HG03097 (cell line): ENCODE measurements around the gene XAGE1B.
"Not testable (repeated sequence)": the region's sequence is repeated elsewhere in the genome, so short reads cannot be mapped to it uniquely, and the experiment has no call there.

Experiments used
- ATAC-seq: cut with Tn5 transposase; IDR thresholded peaks from one replicate; pipeline ENCODE4 v1.9.1; 2021; ENCODE audit not compliant: unreplicated experiment, low FRiP score

XAGE1B gene, protein sequence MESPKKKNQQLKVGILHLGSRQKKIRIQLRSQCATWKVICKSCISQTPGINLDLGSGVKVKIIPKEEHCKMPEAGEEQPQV

DNA sequence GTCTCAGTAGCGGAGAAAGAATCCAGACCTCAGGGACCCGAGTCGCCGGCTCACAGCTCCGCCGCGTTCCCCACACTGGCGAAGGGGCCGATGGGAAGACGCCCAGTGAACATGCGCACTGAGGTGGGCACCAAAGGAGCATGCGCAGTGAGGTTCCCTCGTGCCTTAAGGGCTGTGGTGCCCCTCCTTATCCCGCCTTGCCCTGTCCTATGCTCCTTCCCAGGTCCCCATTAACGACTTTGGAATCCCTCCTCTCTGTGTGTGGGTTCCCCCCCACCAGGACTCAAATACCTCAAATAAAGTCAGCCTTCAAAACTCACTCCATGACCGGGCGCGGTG, at the start of gene XAGE1B:
Gene XAGE1B, minus strand, starts transcription at position 77 of the 339 bp plus-strand sequence. CDS start 1,536 bp downstream, outside the sequence.
- not testable (repeated sequence) for ATAC-seq

DNA sequence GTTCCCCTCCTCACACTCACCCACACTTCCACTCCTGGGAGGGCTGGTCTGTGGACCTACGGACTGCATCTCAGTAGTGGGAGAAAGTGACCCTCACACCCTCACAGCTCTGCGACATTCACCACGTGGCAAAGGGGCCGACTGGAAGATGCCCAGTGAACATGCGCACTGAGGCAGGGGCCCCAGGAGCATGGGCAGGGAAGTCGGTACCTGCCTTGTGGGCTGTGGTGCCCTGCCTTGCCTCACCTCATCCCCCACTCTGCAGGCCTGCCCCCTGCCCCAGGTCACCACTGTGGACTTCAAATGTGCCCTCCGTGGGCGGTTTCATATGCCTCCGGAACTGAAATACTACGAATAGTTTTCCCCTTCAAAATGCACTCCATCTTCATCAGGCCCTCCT, 46.2 kb upstream of the XAGE1B start:
- ATAC-seq: no peak

DNA sequence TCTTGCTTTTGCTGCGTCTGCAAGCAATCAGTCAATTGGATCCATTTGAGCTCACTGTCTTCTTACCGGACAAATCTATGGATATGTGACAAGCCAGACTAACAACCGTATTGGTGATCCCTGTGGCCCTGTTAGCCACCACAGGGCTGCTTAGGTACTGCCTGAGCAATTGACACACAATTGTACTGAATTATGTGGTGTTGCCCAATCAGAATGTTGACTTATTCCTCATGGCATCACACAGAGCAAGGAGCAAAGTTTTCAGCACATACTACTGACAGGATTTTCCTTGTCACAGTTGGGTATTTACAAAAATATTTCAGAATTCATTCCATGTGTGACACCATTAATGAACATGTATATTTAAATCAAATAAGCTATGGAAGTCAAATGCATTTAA, 41.3 kb upstream of the XAGE1B start:
- ATAC-seq: no peak

DNA sequence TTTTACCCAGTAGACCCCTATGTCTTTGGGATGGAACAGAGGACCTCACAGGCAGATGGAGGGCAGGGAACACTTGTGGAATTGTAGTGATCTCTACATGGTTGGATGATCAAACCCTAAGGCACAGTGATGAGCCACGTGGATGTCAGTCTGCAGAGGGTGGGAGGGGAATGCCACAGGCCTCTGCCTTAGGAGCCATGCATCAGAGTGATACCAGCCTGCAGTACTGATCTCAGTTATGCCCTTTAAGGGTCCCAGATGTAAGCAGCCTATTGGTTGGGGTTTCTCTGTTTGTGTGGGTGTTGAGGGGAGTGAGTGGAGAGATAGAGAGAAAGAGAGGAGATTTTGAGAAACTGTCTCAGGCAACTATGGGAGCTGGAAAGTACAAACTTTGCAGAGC, 39.9 kb upstream of the XAGE1B start:
- no peak for ATAC-seq

DNA sequence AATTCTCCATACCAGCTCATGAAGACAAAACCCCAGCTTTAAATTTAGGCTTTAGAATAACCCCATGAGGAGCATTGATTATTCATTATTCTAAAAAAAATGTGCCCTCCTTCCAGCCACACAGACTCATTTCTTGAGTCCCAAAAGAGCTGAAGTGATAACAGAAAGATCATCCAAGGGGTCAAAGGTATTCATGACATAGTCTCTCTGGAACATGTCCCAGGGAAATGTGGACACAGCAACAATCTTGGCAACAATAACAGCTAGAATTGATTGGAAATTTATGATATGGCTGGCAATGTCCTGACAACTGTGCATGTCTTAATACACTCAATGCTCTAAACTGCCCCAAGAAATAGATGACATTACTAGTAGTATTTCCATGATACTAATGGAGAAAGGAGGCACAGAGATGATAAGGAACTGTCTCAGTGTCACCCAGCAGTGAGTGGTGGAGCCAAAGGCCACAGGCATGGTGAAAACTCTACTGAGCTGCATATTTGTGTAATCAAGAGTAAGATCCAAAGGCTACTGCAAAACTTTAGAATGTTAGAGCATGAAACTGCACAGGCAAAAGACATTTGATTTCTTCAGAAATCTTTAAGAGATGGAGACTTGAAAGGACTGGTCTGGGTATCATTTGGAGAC, 37.3 kb upstream of the XAGE1B start:
- ATAC-seq: no peak

DNA sequence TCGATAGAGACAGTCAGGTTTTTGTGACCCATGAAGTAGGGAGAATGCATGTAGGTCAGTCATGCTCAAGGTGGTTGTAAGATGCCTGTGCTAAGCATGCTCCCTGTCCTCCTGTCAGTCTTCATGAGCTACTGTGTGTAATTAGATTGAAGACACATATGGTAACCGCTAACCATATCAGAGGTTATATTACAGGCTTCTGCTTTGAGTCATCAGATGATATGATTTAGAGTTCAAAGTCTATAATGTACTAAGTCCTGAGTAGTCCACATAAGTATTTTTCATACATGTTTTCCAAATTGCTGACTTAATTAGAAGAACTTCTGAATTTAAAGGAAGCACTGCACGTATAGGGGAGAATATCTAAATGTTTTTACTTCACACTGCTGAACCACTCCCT, 31.9 kb upstream of the XAGE1B start:
- ATAC-seq: not testable (repeated sequence)

DNA sequence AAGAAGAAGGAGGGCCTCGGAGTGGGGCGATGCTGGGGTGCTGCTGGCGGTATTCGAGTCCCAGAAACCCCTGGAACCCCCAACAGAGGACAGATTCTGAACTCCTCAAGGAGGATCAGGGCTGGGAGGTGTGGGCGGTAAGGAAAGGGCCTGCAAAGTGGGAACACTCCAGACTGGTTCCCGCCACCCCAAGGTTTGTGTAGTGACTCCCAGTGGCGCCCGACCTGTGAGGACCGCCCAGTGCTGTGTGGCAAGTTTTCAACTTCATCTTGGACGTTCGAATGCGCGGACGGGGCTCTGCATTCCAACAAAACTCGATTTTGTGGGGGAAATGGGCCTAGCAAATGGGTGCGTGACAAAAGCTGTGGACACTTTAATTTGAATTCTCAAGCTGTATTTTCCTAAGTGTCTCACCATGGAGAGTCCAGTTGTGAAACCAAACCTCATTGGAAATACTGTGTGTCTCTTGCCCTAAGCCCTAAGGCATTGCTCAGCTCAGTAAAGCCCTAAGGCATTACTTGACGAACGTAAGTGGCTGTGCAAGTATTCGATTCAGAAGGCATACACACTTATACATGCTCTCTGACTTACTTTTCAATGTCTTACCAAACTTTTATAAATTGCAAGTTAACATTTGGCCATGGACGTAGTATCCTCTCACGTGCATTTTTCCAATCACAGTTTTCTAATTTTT, 27.4 kb upstream of the XAGE1B start:
- ATAC-seq: no peak

DNA sequence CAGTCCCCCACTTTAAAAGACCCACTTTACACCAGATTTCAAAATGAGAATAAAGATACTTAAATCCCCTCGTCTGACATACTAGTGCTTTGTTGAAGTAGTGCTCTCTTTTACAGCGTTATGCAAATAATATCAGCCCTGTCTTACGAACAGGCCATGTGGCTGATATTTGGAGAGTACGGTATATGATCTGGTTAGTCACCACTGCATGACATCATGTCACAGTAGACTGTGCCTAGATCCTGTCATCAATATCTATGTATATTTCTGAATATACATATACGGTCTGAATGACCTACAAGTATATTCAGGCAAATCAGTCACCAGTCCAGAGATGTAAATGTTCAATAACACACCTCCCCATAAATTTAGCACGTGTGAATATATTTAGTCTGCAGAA, 25.4 kb upstream of the XAGE1B start:
- no peak for ATAC-seq

DNA sequence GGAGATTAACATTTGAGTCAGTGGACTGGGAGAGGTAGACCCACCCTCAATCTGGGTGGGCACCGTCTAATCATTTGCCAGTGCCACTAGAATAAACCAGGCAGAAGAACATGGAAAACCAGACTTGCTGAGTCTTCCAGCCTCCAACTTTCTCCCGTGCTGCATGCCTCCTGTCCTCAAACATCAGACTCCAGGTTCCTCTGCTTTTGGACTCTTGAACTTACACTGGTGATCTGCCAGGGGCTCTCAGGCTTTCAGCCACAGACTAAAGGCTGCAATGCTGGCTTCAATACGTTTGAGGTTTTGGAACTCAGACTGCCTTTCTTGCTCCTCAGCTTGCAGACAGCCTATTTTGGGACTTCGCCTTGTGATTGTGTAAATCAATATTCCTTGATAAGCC, 24.2 kb upstream of the XAGE1B start:
- not testable (repeated sequence) for ATAC-seq

DNA sequence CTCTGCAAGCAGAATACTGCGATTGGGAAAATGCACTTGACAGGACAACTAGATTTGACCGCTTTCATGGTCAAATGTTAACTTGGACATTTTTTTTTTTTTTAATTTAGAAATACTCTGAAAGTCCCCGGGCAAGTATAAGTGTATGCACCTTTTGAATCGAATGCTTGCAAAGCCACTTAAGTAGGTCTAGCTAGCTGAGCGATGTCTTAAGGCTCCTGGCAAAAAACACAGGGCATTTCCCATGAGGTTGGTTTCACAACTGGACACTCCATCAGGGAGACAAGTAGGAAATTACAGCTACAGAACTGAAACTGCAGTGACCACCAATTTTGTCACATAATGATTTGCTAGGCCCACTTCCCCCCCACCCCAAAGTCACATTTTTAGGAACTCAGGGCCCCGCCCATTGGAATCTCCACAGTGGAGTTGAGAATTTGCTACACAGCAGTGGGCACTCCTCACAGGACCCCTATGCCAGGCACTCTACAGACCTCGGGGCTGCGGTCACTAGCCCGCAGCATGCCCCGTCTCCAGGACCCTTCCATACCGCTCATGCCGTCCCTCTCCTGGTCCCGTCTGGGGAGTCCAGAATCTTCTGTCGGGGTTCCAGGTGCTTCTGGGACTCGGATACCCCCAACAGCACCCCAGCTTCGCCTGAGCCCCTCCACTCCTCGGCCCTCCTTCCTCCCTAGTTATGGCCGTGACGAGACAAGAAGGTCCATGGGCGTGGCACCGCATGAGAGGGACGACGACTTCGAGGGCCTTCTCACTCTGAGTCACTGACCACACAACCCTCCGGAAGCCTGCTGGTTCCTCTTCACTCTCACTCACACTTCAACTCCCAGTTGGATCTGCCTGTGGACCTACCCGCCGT, 515 bp downstream of the XAGE1B start:
- not testable (repeated sequence) for ATAC-seq

DNA sequence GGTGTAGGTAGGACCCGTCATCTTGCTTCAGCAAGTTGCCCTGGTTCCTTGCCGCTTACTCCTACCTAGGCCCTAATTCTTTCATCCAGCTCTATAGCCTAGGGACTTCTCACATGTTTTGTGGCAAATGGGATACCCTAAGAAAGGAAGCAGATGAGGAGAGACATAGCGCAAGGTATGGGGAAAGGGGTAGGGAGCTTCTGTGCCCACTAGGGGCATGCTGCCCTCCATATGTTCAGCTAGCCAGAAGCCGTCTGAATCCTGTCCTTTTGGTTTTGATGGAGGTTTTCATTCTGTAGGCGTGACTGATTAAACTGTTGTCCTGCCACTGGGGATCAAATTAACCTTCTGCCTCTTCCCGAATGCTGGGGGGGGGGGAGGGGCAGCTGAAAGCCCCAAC, 5.7 kb downstream of the XAGE1B start:
- ATAC-seq: not testable (repeated sequence)

DNA sequence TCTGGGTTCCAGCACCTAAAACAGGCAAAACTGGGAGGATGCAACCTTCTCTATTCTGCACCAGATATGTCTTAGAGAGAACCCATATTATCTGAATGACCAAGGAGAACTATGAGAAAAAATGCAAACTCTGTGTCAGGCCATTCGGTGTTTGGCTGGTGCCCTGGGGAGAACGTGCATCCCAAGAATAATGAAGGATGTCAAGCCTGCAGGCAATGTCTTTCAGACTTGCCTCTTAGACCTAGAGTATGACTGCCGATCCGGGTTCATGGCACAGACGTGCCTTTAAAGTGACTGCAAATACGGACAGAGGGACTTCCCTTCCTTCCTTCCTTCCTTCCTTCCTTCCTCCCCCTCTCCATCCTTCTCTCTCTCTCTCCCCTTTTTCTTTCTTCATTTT, 6.9 kb downstream of the XAGE1B start:
- ATAC-seq: no peak

DNA sequence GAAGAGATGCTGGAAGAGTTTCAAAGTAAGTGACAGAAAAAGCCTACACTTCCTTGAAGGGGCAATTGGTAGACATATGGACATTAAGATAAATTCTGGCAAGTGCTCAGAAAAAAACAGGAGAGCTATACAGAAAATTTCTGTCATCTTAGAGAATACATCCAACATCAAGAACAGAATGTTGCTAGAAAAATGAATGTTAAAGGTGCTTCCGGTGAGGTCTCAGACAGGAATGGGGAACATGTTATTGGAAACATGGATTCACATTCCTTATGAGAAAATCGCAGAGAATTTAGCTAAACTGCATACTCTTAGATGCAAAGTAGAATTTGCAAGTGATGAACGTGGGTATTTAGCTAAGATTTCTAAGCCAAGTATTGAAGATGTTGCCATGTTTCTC, 9.5 kb downstream of the XAGE1B start:
- ATAC-seq: no peak

DNA sequence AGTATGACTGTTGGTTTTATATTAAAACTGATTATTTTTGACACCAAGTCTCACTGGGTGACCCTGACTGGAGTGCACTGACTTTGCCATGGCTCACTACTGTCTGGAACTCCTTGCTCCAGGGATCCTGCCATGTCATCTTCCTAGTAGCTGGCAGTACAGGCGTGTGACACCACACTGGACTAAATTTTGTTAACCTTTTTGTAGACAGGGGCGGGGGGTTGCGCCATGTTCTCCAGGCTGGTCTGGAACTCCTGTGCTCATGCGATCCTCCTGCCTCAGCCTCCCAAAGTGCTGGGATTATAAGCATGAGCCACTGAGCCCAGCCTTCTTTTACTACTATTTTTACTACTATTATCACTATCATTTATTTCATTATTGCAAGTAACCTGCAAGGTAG, 12.3 kb downstream of the XAGE1B start:
- no peak for ATAC-seq

DNA sequence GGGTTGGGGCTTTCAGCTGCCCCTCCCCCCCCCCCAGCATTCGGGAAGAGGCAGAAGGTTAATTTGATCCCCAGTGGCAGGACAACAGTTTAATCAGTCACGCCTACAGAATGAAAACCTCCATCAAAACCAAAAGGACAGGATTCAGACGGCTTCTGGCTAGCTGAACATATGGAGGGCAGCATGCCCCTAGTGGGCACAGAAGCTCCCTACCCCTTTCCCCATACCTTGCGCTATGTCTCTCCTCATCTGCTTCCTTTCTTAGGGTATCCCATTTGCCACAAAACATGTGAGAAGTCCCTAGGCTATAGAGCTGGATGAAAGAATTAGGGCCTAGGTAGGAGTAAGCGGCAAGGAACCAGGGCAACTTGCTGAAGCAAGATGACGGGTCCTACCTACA, 15.5 kb downstream of the XAGE1B start:
- ATAC-seq: not testable (repeated sequence)

DNA sequence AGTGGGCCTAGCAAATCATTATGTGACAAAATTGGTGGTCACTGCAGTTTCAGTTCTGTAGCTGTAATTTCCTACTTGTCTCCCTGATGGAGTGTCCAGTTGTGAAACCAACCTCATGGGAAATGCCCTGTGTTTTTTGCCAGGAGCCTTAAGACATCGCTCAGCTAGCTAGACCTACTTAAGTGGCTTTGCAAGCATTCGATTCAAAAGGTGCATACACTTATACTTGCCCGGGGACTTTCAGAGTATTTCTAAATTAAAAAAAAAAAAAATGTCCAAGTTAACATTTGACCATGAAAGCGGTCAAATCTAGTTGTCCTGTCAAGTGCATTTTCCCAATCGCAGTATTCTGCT, 20.5 kb downstream of the XAGE1B start:
- not testable (repeated sequence) for ATAC-seq

DNA sequence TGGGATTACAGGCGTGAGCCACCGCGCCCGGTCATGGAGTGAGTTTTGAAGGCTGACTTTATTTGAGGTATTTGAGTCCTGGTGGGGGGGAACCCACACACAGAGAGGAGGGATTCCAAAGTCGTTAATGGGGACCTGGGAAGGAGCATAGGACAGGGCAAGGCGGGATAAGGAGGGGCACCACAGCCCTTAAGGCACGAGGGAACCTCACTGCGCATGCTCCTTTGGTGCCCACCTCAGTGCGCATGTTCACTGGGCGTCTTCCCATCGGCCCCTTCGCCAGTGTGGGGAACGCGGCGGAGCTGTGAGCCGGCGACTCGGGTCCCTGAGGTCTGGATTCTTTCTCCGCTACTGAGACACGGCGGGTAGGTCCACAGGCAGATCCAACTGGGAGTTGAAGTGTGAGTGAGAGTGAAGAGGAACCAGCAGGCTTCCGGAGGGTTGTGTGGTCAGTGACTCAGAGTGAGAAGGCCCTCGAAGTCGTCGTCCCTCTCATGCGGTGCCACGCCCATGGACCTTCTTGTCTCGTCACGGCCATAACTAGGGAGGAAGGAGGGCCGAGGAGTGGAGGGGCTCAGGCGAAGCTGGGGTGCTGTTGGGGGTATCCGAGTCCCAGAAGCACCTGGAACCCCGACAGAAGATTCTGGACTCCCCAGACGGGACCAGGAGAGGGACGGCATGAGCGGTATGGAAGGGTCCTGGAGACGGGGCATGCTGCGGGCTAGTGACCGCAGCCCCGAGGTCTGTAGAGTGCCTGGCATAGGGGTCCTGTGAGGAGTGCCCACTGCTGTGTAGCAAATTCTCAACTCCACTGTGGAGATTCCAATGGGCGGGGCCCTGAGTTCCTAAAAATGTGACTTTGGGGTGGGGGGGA, 21.1 kb downstream of the XAGE1B start, which contains the start of gene XAGE1A:
Gene XAGE1A, plus strand, starts transcription at position 264 of the 874 bp plus-strand sequence. CDS start 1,554 bp downstream, outside the sequence.
- ATAC-seq: not testable (repeated sequence)

DNA sequence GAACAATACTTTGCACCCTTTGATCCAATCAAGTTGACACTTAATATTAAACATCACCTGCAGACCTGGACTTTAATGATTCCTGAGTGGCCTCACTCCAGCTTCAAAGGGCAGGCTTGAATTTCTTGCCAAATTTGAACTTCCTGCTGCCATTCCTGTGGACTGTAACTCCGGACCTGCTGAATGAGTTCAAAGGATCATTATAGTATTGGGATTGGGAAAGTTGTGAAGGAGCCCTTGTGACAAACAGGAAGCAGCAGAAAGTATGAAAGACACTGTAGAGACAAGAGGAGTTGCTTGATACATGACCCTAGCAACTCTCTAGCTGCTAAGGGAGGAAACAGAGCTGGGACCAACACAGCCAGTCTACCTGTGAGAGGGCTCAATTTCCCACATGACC, 45.6 kb downstream of the XAGE1B start:
- ATAC-seq: not testable (repeated sequence)
